Lung (tissue), 12 donors: Measurements from ENCODE around the gene UBE2U. TPM values are rescaled to one million over a fixed set of nuclear protein-coding genes. Genes with fewer than 3 reads are reported as not detected.
"Not testable (repeated sequence)": the region's sequence is repeated elsewhere in the genome, so short reads cannot be mapped to it uniquely, and the experiment has no call there.

ENCODE experiments used
- ATAC-seq: fragments of 200-7000 bp; cut with Tn5 transposase; one replicate; pipeline ENCODE4 v1.9.1; 2020; ENCODE audit warnings: moderate number of reproducible peaks; ENCODE audit not compliant: insufficient read depth, low FRiP score
- DNase-seq, 3 donors: peaks; one replicate each; pipeline ENCODE4 v3.0.0-alpha.2; 2013 to 2017
- H3K27ac ChIP-seq, 2 donors: one replicate each; pipeline ENCODE4 v1.5.1; 2013; ENCODE audit warnings: mild to moderate bottlenecking in 2 of 2, moderate library complexity in 2 of 2, control low read depth in 1 of 2, inconsistent platforms in 1 of 2, low read depth in 1 of 2, low read length in 1 of 2
- H3K27me3 ChIP-seq, 3 donors: one replicate each; pipeline ENCODE4 v1.5.1; 2013; ENCODE audit warnings: low read length in 2 of 3; ENCODE audit not compliant: control insufficient read depth in 3 of 3, insufficient read depth in 3 of 3
- H3K36me3 ChIP-seq, 4 donors: one replicate each; pipeline ENCODE4 v1.5.1; 2013; ENCODE audit warnings: low read length in 4 of 4, mild to moderate bottlenecking in 1 of 4, moderate library complexity in 1 of 4; ENCODE audit not compliant: control insufficient read depth in 4 of 4, insufficient read depth in 4 of 4
- H3K4me1 ChIP-seq, 5 donors: one replicate each; pipeline ENCODE4 v1.5.1; 2013; ENCODE audit warnings: low read length in 5 of 5, mild to moderate bottlenecking in 2 of 5, moderate library complexity in 1 of 5; ENCODE audit not compliant: control insufficient read depth in 5 of 5, insufficient read depth in 5 of 5
- H3K4me3 ChIP-seq: one replicate; pipeline ENCODE4 v1.5.1; 2013; ENCODE audit warnings: mild to moderate bottlenecking, control low read depth, moderate library complexity
- H3K9ac ChIP-seq, 2 donors: one replicate each; pipeline ENCODE4 v1.5.1; 2013; ENCODE audit warnings: low read length in 2 of 2, control low read depth in 1 of 2; ENCODE audit not compliant: insufficient read depth in 1 of 2
- H3K9me3 ChIP-seq, 4 donors: one replicate each; pipeline ENCODE4 v1.5.1; 2013; ENCODE audit warnings: low read length in 3 of 4, mild to moderate bottlenecking in 1 of 4, moderate library complexity in 1 of 4; ENCODE audit not compliant: control insufficient read depth in 4 of 4, insufficient read depth in 3 of 4
- CTCF ChIP-seq: IDR thresholded peaks from 2 replicates; pipeline ENCODE4 v1.5.1; 2012; ENCODE audit warnings: mild to moderate bottlenecking; ENCODE audit errors: control extremely low read depth, extremely low read depth
- WGBS, 2 donors: extraction: QIAGEN DNeasy Blood & Tissue Kit; methylation state at CpG; one replicate each; pipeline ENCODE4 v1.1.7; 2013; 5-methylcytosine and 5-hydroxymethylcytosine counted together
- polyA plus RNA-seq, 2 donors: library from polyadenylated mRNA; stranded (reverse); fragments of 200-250 nt; gene quantifications; one replicate each; pipeline ENCODE4 v1.2.1, GENCODE V29; 2013
- total RNA-seq, 2 donors: library from RNA; depleted of rRNA in 1 of 2; stranded (reverse); fragments of >200 nt in 1 of 2; gene quantifications; one replicate each; pipeline ENCODE4 v1.2.1, GENCODE V29; 2014 to 2021
- donor health status: control.
- donor health status: control.
- donor health status: Bipolar disorder and iron deficiency.
- donor health status: healthy.
- donor health status: DM: yes; HTN: yes; CAD: no.

Gene UBE2U
- total and polyA plus RNA-seq, 4 donors = not detected

- Histone ChIP-seq H3K4me1 (peaks cover 0 to 51% (median 0%) of the 10 kb centered on the region in 5 donors), H3K27me3 (no peaks in the 10 kb centered on the region), H3K9me3 (no peaks in the 10 kb centered on the region), H3K4me3 (no peak overlapping the region), H3K27ac (no peak overlapping the region), H3K36me3 (no peaks in the 10 kb centered on the region), H3K9ac (no peak overlapping the region)
- ATAC-seq (no peak), DNase-seq (no peak)
- 94 to 97% methylated on average over 1 of the region's 1 CpG for WGBS, 2 donors
- TF ChIP-seq CTCF = no peak
These were observed 32.5 kb downstream of the UBE2U start for GRCh38 chr1:64235910-64236309.

- Histone ChIP-seq H3K9ac (no peak overlapping the region), H3K4me1 (peaks cover 0 to 52% (median 0%) of the 10 kb centered on the region in 5 donors), H3K27me3 (no peaks in the 10 kb centered on the region), H3K36me3 (no peaks in the 10 kb centered on the region), H3K4me3 (no peak overlapping the region), H3K27ac (no peak overlapping the region), H3K9me3 (no peaks in the 10 kb centered on the region)
- no peak for TF ChIP-seq CTCF
- DNase-seq (peak in 2 of 3 donors; percentile 59 to 63), ATAC-seq (no peak)
- 65 to 76% methylated on average over 1 of the region's 1 CpG for WGBS, 2 donors
These were observed 33.1 kb downstream of the UBE2U start for GRCh38 chr1:64236541-64236954.

- H3K27ac ChIP-seq, DNase-seq, ATAC-seq, H3K4me3 ChIP-seq, H3K27me3 ChIP-seq, H3K36me3 ChIP-seq, H3K9me3 ChIP-seq, H3K9ac ChIP-seq: not testable (repeated sequence)
- WGBS, 2 donors = 84 to 90% methylated on average over 4 of the region's 4 CpGs
- H3K4me1 ChIP-seq = peaks cover 0 to 53% (median 0%) of the 10 kb centered on the region in 5 donors
These were observed 36.1 kb downstream of the UBE2U start for GRCh38 chr1:64239519-64239918.

GRCh38 chr1:64240206-64240605 is 36.8 kb downstream of the UBE2U start:
- H3K4me1 ChIP-seq = peaks cover 0 to 49% (median 0%) of the 10 kb centered on the region in 5 donors
- H3K36me3 ChIP-seq = no peaks in the 10 kb centered on the region
- no peak for TF ChIP-seq CTCF
- H3K27ac ChIP-seq = no peak overlapping the region
- no peak overlapping the region for H3K9ac ChIP-seq
- ATAC-seq = no peak
- H3K4me3 ChIP-seq = no peak overlapping the region
- H3K27me3 ChIP-seq = no peaks in the 10 kb centered on the region
- peak in 2 of 3 donors; percentile 70 to 76 for DNase-seq
- H3K9me3 ChIP-seq = no peaks in the 10 kb centered on the region
